SK-N-SH (cell line): ENCODE results near the gene SLC22A15. TPM values are rescaled to one million over a fixed set of nuclear protein-coding genes. Genes with fewer than 3 reads are reported as not detected.

Experiments
- CTCF ChIA-PET: fragments of 300-600, 350-600 bp; formaldehyde crosslinking; extraction: SDS; loops from one replicate; lab custom pipeline; 2021; lab: Yijun Ruan, JAX
- POLR2A ChIA-PET: fragments of 350-600 bp; sonication (Branson Sonifier 250); formaldehyde crosslinking; extraction: SDS; loops from one replicate; lab custom pipeline; 2020; ENCODE audit warnings: antibody characterized with exemption, inconsistent platforms; lab: Yijun Ruan, JAX
- DNase-seq: peaks from one replicate; pipeline ENCODE4 v3.0.0; 2012
- H2AFZ ChIP-seq: fragments of 200-600 bp; sonication (generic); 2 replicates; pipeline ENCODE4 v1.8.1; 2016; ENCODE audit warnings: antibody characterized with exemption, mild to moderate bottlenecking, low read depth
- H3F3A ChIP-seq: fragments of 200-600 bp; sonication (generic); replicated peaks from 2 replicates; pipeline ENCODE3; 2016; ENCODE audit warnings: antibody characterized with exemption, mild to moderate bottlenecking; ENCODE audit not compliant: insufficient read depth
- H3K27ac ChIP-seq, 2 experiments: fragments of 200-500 bp in 1 of 2; fragments of 200-600 bp in 1 of 2; sonication (Bioruptor generic) in 1 of 2; sonication (generic), shearing (Covaris generic) in 1 of 2; 2 replicates each; pipeline versions ENCODE4 v1.5.1 to v1.6.1; 2014 to 2016; ENCODE audit warnings: low read depth in 2 of 2, inconsistent platforms in 1 of 2, low read length in 1 of 2, mild to moderate bottlenecking in 1 of 2, mixed read lengths in 1 of 2
- H3K27me3 ChIP-seq: fragments of 200-600 bp; sonication (generic), shearing (Covaris generic); 2 replicates; pipeline ENCODE4 v1.6.1; 2016; ENCODE audit warnings: mixed run types; ENCODE audit not compliant: insufficient read depth
- H3K36me3 ChIP-seq, 2 experiments: fragments of 200-500 bp in 1 of 2; fragments of 200-600 bp in 1 of 2; sonication (Bioruptor generic) in 1 of 2; sonication (generic) in 1 of 2; replicated peaks in 1 of 2; 2 replicates each; pipeline versions ENCODE3 to v1.5.1; 2014 to 2016; ENCODE audit warnings: low read length in 1 of 2, mild to moderate bottlenecking in 1 of 2; ENCODE audit not compliant: insufficient read depth in 2 of 2, control insufficient read depth in 1 of 2
- H3K4me1 ChIP-seq, 2 experiments: fragments of 200-500 bp in 1 of 2; fragments of 200-600 bp in 1 of 2; sonication (Bioruptor generic) in 1 of 2; sonication (generic), shearing (Covaris generic) in 1 of 2; 2 replicates each; pipeline versions ENCODE4 v1.5.1 to v1.6.1; 2014 to 2016; ENCODE audit warnings: low read depth in 1 of 2, low read length in 1 of 2, mixed run types in 1 of 2; ENCODE audit not compliant: insufficient read depth in 2 of 2, control insufficient read depth in 1 of 2
- H3K4me2 ChIP-seq: fragments of 200-600 bp; sonication (generic), shearing (Covaris generic); 2 replicates; pipeline ENCODE4 v1.6.1; 2017; ENCODE audit warnings: mixed run types
- H3K4me3 ChIP-seq, 2 experiments: fragments of 200-500 bp in 1 of 2; fragments of 200-600 bp in 1 of 2; sonication (Bioruptor generic) in 1 of 2; sonication (generic), shearing (Covaris generic) in 1 of 2; 2 replicates each; pipeline versions ENCODE4 v1.5.1 to v1.8.1; 2014 to 2016; ENCODE audit warnings: low read depth in 2 of 2, inconsistent platforms in 1 of 2, low read length in 1 of 2, mild to moderate bottlenecking in 1 of 2, mixed read lengths in 1 of 2, moderate library complexity in 1 of 2
- H3K79me2 ChIP-seq: fragments of 200-600 bp; sonication (generic); 2 replicates; pipeline ENCODE4 v1.8.1; 2017; ENCODE audit warnings: mild to moderate bottlenecking; ENCODE audit not compliant: insufficient read depth
- H3K9ac ChIP-seq: fragments of 200-600 bp; sonication (generic); 2 replicates; pipeline ENCODE4 v1.6.1; 2017; ENCODE audit warnings: mixed run types
- H3K9me2 ChIP-seq: fragments of 200-600 bp; sonication (generic); 2 replicates; pipeline ENCODE4 v1.6.1; 2017; ENCODE audit warnings: mixed run types
- H3K9me3 ChIP-seq: fragments of 200-600 bp; sonication (generic); 2 replicates; pipeline ENCODE4 v1.6.1; 2017; ENCODE audit warnings: mixed run types, mild to moderate bottlenecking, moderate library complexity
- H4K20me1 ChIP-seq: fragments of 200-600 bp; sonication (generic); 2 replicates; pipeline ENCODE4 v1.6.1; 2017; ENCODE audit warnings: mild to moderate bottlenecking, mixed run types; ENCODE audit not compliant: insufficient read depth
- CTCF ChIP-seq: fragments of 200-600 bp; sonication (generic); IDR thresholded peaks from 2 replicates; pipeline ENCODE4 v1.6.1; 2017; ENCODE audit warnings: antibody characterized with exemption, mild to moderate bottlenecking, moderate library complexity
- ELF1 ChIP-seq: IDR thresholded peaks from 2 replicates; pipeline ENCODE4 v1.4.0; 2012
- EP300 ChIP-seq, 2 experiments: IDR thresholded peaks; 2 replicates each; pipeline versions ENCODE4 v1.4.0 to v1.6.1; 2012; ENCODE audit warnings: borderline replicate concordance in 1 of 2, low read depth in 1 of 2, low read length in 1 of 2
- EZH2phosphoT487 ChIP-seq: fragments of 200-600 bp; sonication (generic); IDR thresholded peaks from 2 replicates; pipeline ENCODE4 v1.6.1; 2017; ENCODE audit warnings: low read depth, mixed run types, mild to moderate bottlenecking, antibody characterized with exemption, moderate library complexity, borderline replicate concordance
- FOSL2 ChIP-seq: IDR thresholded peaks from 2 replicates; pipeline ENCODE4 v1.4.0; 2012; ENCODE audit warnings: low read depth, mild to moderate bottlenecking, moderate library complexity, borderline replicate concordance
- FOXJ3 ChIP-seq: sonication (generic); formaldehyde crosslinking; IDR thresholded peaks from 2 replicates; pipeline ENCODE4 v1.5.1; 2020; ENCODE audit warnings: mild to moderate bottlenecking, missing genetic modification reagents
- FOXM1 ChIP-seq: IDR thresholded peaks from 2 replicates; pipeline ENCODE4 v1.4.0; 2012; ENCODE audit warnings: low read depth, mild to moderate bottlenecking
- GATA2 ChIP-seq: sonication (generic); formaldehyde crosslinking; IDR thresholded peaks from 2 replicates; pipeline ENCODE4 v1.5.0; 2020; ENCODE audit warnings: mild to moderate bottlenecking, missing genetic modification reagents
- MEF2A ChIP-seq: IDR thresholded peaks from 2 replicates; pipeline ENCODE4 v1.4.0; 2012; ENCODE audit warnings: low read depth, borderline replicate concordance
- RCOR1 ChIP-seq: fragments of 150-350 bp; IDR thresholded peaks from 2 replicates; pipeline ENCODE4 v1.6.1; 2017; ENCODE audit warnings: antibody characterized with exemption, low read length
- REST ChIP-seq: IDR thresholded peaks from 2 replicates; pipeline ENCODE4 v1.6.1; 2012; ENCODE audit warnings: mild to moderate bottlenecking, low read depth, low read length, moderate library complexity
- SIN3A ChIP-seq: IDR thresholded peaks from 2 replicates; pipeline ENCODE4 v1.6.1; 2012; ENCODE audit warnings: low read depth, mild to moderate bottlenecking, low read length, moderate library complexity, borderline replicate concordance
- TAF1 ChIP-seq: IDR thresholded peaks from 2 replicates; pipeline ENCODE4 v1.6.1; 2012; ENCODE audit warnings: low read depth, mild to moderate bottlenecking, low read length, moderate library complexity, borderline replicate concordance
- TEAD4 ChIP-seq: IDR thresholded peaks from 2 replicates; pipeline ENCODE4 v1.4.0; 2012; ENCODE audit warnings: mild to moderate bottlenecking, borderline replicate concordance; ENCODE audit not compliant: insufficient read depth
- YY1 ChIP-seq: IDR thresholded peaks from 2 replicates; pipeline ENCODE4 v1.4.0; 2012; ENCODE audit warnings: low read depth, mild to moderate bottlenecking
- WGBS: methylation state at CpG from one replicate; pipeline ENCODE4 v1.1.6; 2017; ENCODE audit warnings: low lambda C conversion rate; 5-methylcytosine and 5-hydroxymethylcytosine counted together
- polyA plus RNA-seq, 3 experiments: library from polyadenylated mRNA; depleted of rRNA; stranded (reverse); fragments of >200 nt; gene quantifications; 2 replicates each; pipeline ENCODE4 v1.2.3, GENCODE V29; 2012
- TF ChIP-seq, protein P1 (sequence below): IDR thresholded peaks from 2 replicates; pipeline ENCODE4 v1.4.0; 2012; ENCODE audit warnings: low read depth
- TF ChIP-seq, protein P2 (sequence below): IDR thresholded peaks from 2 replicates; pipeline ENCODE4 v1.4.0; 2012; ENCODE audit warnings: low read depth, borderline replicate concordance
- TF ChIP-seq, protein P3 (sequence below): IDR thresholded peaks from 2 replicates; pipeline ENCODE4 v1.4.0; 2012; ENCODE audit warnings: low read depth, borderline replicate concordance

The SLC22A15 gene
- polyA plus RNA-seq, 1 of the 3 experiments (the other 2 are of a cell fraction), result 0.13 TPM

DNA sequence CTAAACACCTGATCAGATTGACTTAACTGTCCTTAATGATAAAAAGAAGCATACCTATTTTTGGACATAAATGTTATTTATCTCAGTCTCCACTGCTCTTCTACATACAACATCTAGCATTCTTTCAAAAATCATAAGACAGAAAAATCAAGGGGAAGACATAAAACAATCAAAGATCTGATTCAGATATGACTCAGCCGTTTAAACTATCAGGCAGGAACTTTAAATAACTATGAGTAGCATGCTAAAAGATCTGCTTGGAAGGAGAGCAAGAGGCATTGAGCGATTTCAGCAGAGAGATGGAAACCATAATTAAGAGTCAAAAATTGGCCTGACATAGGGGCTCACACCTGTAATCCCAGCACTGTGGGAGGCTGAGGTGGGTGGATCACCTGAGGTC is 27.2 kb upstream of the SLC22A15 start:
- H3K9ac ChIP-seq, result no peak overlapping the region
- H3K27ac ChIP-seq, result no peak overlapping the region
- H3K4me2 ChIP-seq, result no peak overlapping the region
- H3K9me2 ChIP-seq, result no peaks in the 10 kb centered on the region
- no peaks in the 10 kb centered on the region for H3F3A ChIP-seq
- CTCF ChIA-PET, result no interaction called here
- TF ChIP-seq, protein P1, sequence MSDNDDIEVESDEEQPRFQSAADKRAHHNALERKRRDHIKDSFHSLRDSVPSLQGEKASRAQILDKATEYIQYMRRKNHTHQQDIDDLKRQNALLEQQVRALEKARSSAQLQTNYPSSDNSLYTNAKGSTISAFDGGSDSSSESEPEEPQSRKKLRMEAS, result no peak
- TF ChIP-seq FOXJ3 (CRISPR knock-in tag), result no peak
- TF ChIP-seq REST, result no peak
- TF ChIP-seq, protein P2, sequence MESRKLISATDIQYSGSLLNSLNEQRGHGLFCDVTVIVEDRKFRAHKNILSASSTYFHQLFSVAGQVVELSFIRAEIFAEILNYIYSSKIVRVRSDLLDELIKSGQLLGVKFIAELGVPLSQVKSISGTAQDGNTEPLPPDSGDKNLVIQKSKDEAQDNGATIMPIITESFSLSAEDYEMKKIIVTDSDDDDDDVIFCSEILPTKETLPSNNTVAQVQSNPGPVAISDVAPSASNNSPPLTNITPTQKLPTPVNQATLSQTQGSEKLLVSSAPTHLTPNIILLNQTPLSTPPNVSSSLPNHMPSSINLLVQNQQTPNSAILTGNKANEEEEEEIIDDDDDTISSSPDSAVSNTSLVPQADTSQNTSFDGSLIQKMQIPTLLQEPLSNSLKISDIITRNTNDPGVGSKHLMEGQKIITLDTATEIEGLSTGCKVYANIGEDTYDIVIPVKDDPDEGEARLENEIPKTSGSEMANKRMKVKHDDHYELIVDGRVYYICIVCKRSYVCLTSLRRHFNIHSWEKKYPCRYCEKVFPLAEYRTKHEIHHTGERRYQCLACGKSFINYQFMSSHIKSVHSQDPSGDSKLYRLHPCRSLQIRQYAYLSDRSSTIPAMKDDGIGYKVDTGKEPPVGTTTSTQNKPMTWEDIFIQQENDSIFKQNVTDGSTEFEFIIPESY, result no peak
- no peak for TF ChIP-seq MEF2A
- TF ChIP-seq, protein P3, sequence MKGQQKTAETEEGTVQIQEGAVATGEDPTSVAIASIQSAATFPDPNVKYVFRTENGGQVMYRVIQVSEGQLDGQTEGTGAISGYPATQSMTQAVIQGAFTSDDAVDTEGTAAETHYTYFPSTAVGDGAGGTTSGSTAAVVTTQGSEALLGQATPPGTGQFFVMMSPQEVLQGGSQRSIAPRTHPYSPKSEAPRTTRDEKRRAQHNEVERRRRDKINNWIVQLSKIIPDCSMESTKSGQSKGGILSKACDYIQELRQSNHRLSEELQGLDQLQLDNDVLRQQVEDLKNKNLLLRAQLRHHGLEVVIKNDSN, result no peak
- TF ChIP-seq EP300 (IDR thresholded peaks at IDR 0.05; ENCODE audit: borderline replicate concordance in 1 of 2, low read depth in 1 of 2, low read length in 1 of 2), result no peak
- no peak for TF ChIP-seq SIN3A
- no peak for TF ChIP-seq FOSL2
- TF ChIP-seq RCOR1, result no peak
- no peak for TF ChIP-seq CTCF
- TF ChIP-seq EZH2phosphoT487, result no peak
- no peak for TF ChIP-seq ELF1
- no peak for TF ChIP-seq FOXM1
- no peak for TF ChIP-seq GATA2 (CRISPR knock-in tag)
- TF ChIP-seq YY1, result no peak
- TF ChIP-seq TEAD4, result no peak
- TF ChIP-seq TAF1, result no peak
- H3K27me3 ChIP-seq, result no peaks in the 10 kb centered on the region
- WGBS, result 34% methylated on average over 2 of the region's 2 CpGs
- H3K79me2 ChIP-seq, result no peaks in the 10 kb centered on the region
- no peaks in the 10 kb centered on the region for H3K4me1 ChIP-seq
- POLR2A ChIA-PET, result no interaction called here
- H4K20me1 ChIP-seq, result no peaks in the 10 kb centered on the region
- no peaks in the 10 kb centered on the region for H3K36me3 ChIP-seq
- no peak for DNase-seq
- no peaks in the 10 kb centered on the region for H3K9me3 ChIP-seq
- H2AFZ ChIP-seq, result no peak overlapping the region
- H3K4me3 ChIP-seq, result no peak overlapping the region
